ENCODE results near the gene MTREX.
A peak's percentile ranks its signal among the peaks of the same experiment; 100 is the strongest.
"Not testable (repeated sequence)": the region's sequence is repeated elsewhere in the genome, so short reads cannot be mapped to it uniquely, and the experiment has no call there.

Gene MTREX

GRCh38 chr5:55307383-55308253 lies at the start of gene MTREX, which contains the start of gene DHX29:
MTREX (plus strand) TSS chr5:55307989; CDS start chr5:55308014, 25 bp downstream.
DHX29 (minus strand) TSS chr5:55307694; CDS start chr5:55307573, 121 bp downstream.
- DNase-seq (ENCODE audit: low read depth, low spot score), result peak; percentile 97

GRCh38 chr5:55258339-55258738 lies 49.5 kb upstream of the MTREX start:
- no peak for DNase-seq (ENCODE audit: low read depth, low spot score)

- peak; percentile 44 for DNase-seq (ENCODE audit: low read depth, low spot score)
Measured at GRCh38 chr5:55276771-55277170, 31.0 kb upstream of the MTREX start.

GRCh38 chr5:55278778-55279177 lies 29.0 kb upstream of the MTREX start:
- peak; percentile 74 for DNase-seq (ENCODE audit: low read depth, low spot score)

GRCh38 chr5:55286411-55286933 lies 21.3 kb upstream of the MTREX start:
- DNase-seq (ENCODE audit: low read depth, low spot score), result no peak

GRCh38 chr5:55289808-55290207 lies 18.0 kb upstream of the MTREX start:
- DNase-seq (ENCODE audit: low read depth, low spot score), result no peak

- no peak for DNase-seq (ENCODE audit: low read depth, low spot score)
Measured at GRCh38 chr5:55290991-55291390, 16.8 kb upstream of the MTREX start.

- DNase-seq (ENCODE audit: low read depth, low spot score), result no peak
Measured at GRCh38 chr5:55294935-55295334, 12.9 kb upstream of the MTREX start.

- DNase-seq (ENCODE audit: low read depth, low spot score), result no peak
Measured at GRCh38 chr5:55300890-55301289, 6.9 kb upstream of the MTREX start.

GRCh38 chr5:55303238-55303690 lies 4.5 kb upstream of the MTREX start:
- DNase-seq (ENCODE audit: low read depth, low spot score), result peak; percentile 89

GRCh38 chr5:55304584-55304983 lies 3.2 kb upstream of the MTREX start:
- DNase-seq (ENCODE audit: low read depth, low spot score), result no peak

- no peak for DNase-seq (ENCODE audit: low read depth, low spot score)
Measured at GRCh38 chr5:55305345-55305744, 2.4 kb upstream of the MTREX start.

GRCh38 chr5:55306641-55307382 lies 977 bp upstream of the MTREX start:
- DNase-seq (ENCODE audit: low read depth, low spot score), result no peak

GRCh38 chr5:55308254-55308836 lies 556 bp downstream of the MTREX start:
- DNase-seq (ENCODE audit: low read depth, low spot score), result no peak

GRCh38 chr5:55313870-55314617 lies 6.3 kb downstream of the MTREX start:
- DNase-seq (ENCODE audit: low read depth, low spot score), result no peak

- DNase-seq (ENCODE audit: low read depth, low spot score), result no peak
Measured at GRCh38 chr5:55316289-55316688, 8.5 kb downstream of the MTREX start.

GRCh38 chr5:55316837-55317236 lies 9.0 kb downstream of the MTREX start:
- no peak for DNase-seq (ENCODE audit: low read depth, low spot score)

- DNase-seq (ENCODE audit: low read depth, low spot score), result not testable (repeated sequence)
Measured at GRCh38 chr5:55318237-55318636, 10.4 kb downstream of the MTREX start.

GRCh38 chr5:55319491-55319890 lies 11.7 kb downstream of the MTREX start:
- DNase-seq (ENCODE audit: low read depth, low spot score), result no peak

- DNase-seq (ENCODE audit: low read depth, low spot score), result no peak
Measured at GRCh38 chr5:55320571-55320970, 12.8 kb downstream of the MTREX start.

- no peak for DNase-seq (ENCODE audit: low read depth, low spot score)
Measured at GRCh38 chr5:55324006-55324405, 16.2 kb downstream of the MTREX start.
